Stimulated activated CD4-positive, alpha-beta T cell treated with anti-CD3 and anti-CD28 coated beads, Interleukin-15, amount 100 ng/mL, for 1 hour (primary cell): ENCODE data around the gene TMEM243.

ENCODE experiments used
- DNase-seq, 2 donors: peaks; one replicate each; pipeline ENCODE4 v3.0.0-alpha.2; 2020; ENCODE audit warnings: low read depth in 1 of 2, low spot score in 1 of 2

The TMEM243 gene

GRCh38 chr7:87159538-87159937, 60.0 kb downstream of the TMEM243 start:
- no peak for DNase-seq

- DNase-seq, result no peak
These were observed 62.8 kb downstream of the TMEM243 start for GRCh38 chr7:87156709-87157108.

GRCh38 chr7:87155788-87156187, 63.7 kb downstream of the TMEM243 start:
- DNase-seq, result no peak

GRCh38 chr7:87154569-87154968, 65.0 kb downstream of the TMEM243 start:
- DNase-seq, result no peak

- no peak for DNase-seq
These were observed 65.4 kb downstream of the TMEM243 start for GRCh38 chr7:87154166-87154565.

- DNase-seq, result peak; percentile 1 to 4
These were observed 66.5 kb downstream of the TMEM243 start for GRCh38 chr7:87152897-87153641.

- DNase-seq, result peak; percentile 71 to 76
These were observed 67.2 kb downstream of the TMEM243 start, which contains the start of gene DMTF1 for GRCh38 chr7:87152112-87152896. Gene DMTF1 (plus strand): TSS chr7:87152453. CDS start chr7:87164942, 12,489 bp downstream.

- no peak for DNase-seq
These were observed 67.8 kb downstream of the TMEM243 start for GRCh38 chr7:87151729-87152111.

GRCh38 chr7:87151002-87151728, 68.4 kb downstream of the TMEM243 start:
- DNase-seq, result no peak

GRCh38 chr7:87148332-87148955, 71.1 kb downstream of the TMEM243 start:
- DNase-seq, result no peak

GRCh38 chr7:87147500-87147899, 72.0 kb downstream of the TMEM243 start:
- DNase-seq, result no peak

- no peak for DNase-seq
These were observed 72.7 kb downstream of the TMEM243 start for GRCh38 chr7:87146740-87147386.
